Trophoblast cell (in vitro differentiated cells and primary cell): ENCODE measurements around the gene UFC1.
A peak's percentile ranks its signal among the peaks of the same experiment; 100 is the strongest.

Experiments
- DNase-seq, 2 donors: peaks; one replicate each; pipeline ENCODE4 v3.0.0-alpha.2; 2016
- H2AFZ ChIP-seq: 2 replicates; pipeline ENCODE4 v1.6.1; 2013; ENCODE audit warnings: low read length, moderate library complexity, mild to moderate bottlenecking; ENCODE audit not compliant: insufficient read depth, poor library complexity
- H2AK5ac ChIP-seq: 2 replicates; pipeline ENCODE4 v1.6.1; 2013; ENCODE audit warnings: mild to moderate bottlenecking, low read length
- H2BK120ac ChIP-seq: 2 replicates; pipeline ENCODE4 v1.6.1; 2013; ENCODE audit warnings: low read length, mild to moderate bottlenecking, moderate library complexity; ENCODE audit not compliant: insufficient read depth, poor library complexity
- H2BK12ac ChIP-seq: 2 replicates; pipeline ENCODE4 v1.6.1; 2013; ENCODE audit warnings: mild to moderate bottlenecking, low read length, moderate library complexity
- H2BK5ac ChIP-seq: 2 replicates; pipeline ENCODE4 v1.6.1; 2013; ENCODE audit warnings: low read length, low read depth, moderate library complexity, mild to moderate bottlenecking; ENCODE audit not compliant: poor library complexity
- H3K14ac ChIP-seq: 2 replicates; pipeline ENCODE4 v1.6.1; 2013; ENCODE audit warnings: mild to moderate bottlenecking, low read length
- H3K18ac ChIP-seq: 2 replicates; pipeline ENCODE4 v1.6.1; 2013; ENCODE audit warnings: mild to moderate bottlenecking, low read length
- H3K23ac ChIP-seq: 2 replicates; pipeline ENCODE4 v1.6.1; 2013; ENCODE audit warnings: low read length
- H3K27ac ChIP-seq: 2 replicates; pipeline ENCODE4 v1.5.1; 2013; ENCODE audit warnings: low read depth, mild to moderate bottlenecking, inconsistent platforms, low read length, moderate library complexity
- H3K27me3 ChIP-seq: 2 replicates; pipeline ENCODE4 v1.6.1; 2013; ENCODE audit warnings: inconsistent platforms, mild to moderate bottlenecking, low read length, moderate library complexity; ENCODE audit not compliant: insufficient read depth
- H3K36me3 ChIP-seq, 2 experiments: 1 replicate in 1 of 2; 2 replicates in 1 of 2; pipeline ENCODE4 v1.6.1; 2013; ENCODE audit warnings: low read length in 2 of 2, mild to moderate bottlenecking in 2 of 2, moderate library complexity in 1 of 2; ENCODE audit not compliant: insufficient read depth in 2 of 2, control insufficient read depth in 1 of 2
- H3K4ac ChIP-seq: 2 replicates; pipeline ENCODE4 v1.6.1; 2013; ENCODE audit warnings: low read depth, mild to moderate bottlenecking, low read length, moderate library complexity
- H3K4me1 ChIP-seq, 2 experiments: 1 replicate in 1 of 2; 2 replicates in 1 of 2; pipeline ENCODE4 v1.6.1; 2013; ENCODE audit warnings: low read length in 2 of 2, mild to moderate bottlenecking in 2 of 2, moderate library complexity in 1 of 2; ENCODE audit not compliant: insufficient read depth in 2 of 2, control insufficient read depth in 1 of 2
- H3K4me2 ChIP-seq: 2 replicates; pipeline ENCODE4 v1.6.1; 2013; ENCODE audit warnings: inconsistent platforms, mild to moderate bottlenecking, low read length, moderate library complexity
- H3K4me3 ChIP-seq: 2 replicates; pipeline ENCODE4 v1.5.1; 2013; ENCODE audit warnings: mild to moderate bottlenecking, low read depth, low read length, inconsistent platforms
- H3K79me1 ChIP-seq: one replicate; pipeline ENCODE4 v1.6.1; 2013; ENCODE audit warnings: low read length
- H3K79me2 ChIP-seq: 2 replicates; pipeline ENCODE4 v1.6.1; 2013; ENCODE audit warnings: low read length, mild to moderate bottlenecking; ENCODE audit not compliant: control insufficient read depth, insufficient read depth, poor library complexity
- H3K9ac ChIP-seq: 2 replicates; pipeline ENCODE4 v1.6.1; 2013; ENCODE audit warnings: mild to moderate bottlenecking, low read length
- H3K9me3 ChIP-seq: 2 replicates; pipeline ENCODE4 v1.6.1; 2013; ENCODE audit warnings: low read depth, mild to moderate bottlenecking, control low read depth, inconsistent platforms, low read length; ENCODE audit not compliant: insufficient read depth
- H4K12ac ChIP-seq: 2 replicates; pipeline ENCODE4 v1.6.1; 2013; ENCODE audit warnings: low read depth, mild to moderate bottlenecking, low read length, moderate library complexity
- H4K8ac ChIP-seq: 2 replicates; pipeline ENCODE4 v1.6.1; 2013; ENCODE audit warnings: low read depth, mild to moderate bottlenecking, low read length, moderate library complexity
- H4K91ac ChIP-seq: one replicate; pipeline ENCODE4 v1.6.1; 2013; ENCODE audit warnings: low read depth, mild to moderate bottlenecking, low read length, moderate library complexity
- WGBS: extraction: QIAGEN DNeasy Blood & Tissue Kit; methylation state at CpG from one replicate; pipeline ENCODE4 v1.1.7; 2013; ENCODE audit warnings: missing lambda C conversion rate; ENCODE audit not compliant: insufficient read length, insufficient coverage; ENCODE audit errors: extremely low coverage; 5-methylcytosine and 5-hydroxymethylcytosine counted together

UFC1 gene

DNA sequence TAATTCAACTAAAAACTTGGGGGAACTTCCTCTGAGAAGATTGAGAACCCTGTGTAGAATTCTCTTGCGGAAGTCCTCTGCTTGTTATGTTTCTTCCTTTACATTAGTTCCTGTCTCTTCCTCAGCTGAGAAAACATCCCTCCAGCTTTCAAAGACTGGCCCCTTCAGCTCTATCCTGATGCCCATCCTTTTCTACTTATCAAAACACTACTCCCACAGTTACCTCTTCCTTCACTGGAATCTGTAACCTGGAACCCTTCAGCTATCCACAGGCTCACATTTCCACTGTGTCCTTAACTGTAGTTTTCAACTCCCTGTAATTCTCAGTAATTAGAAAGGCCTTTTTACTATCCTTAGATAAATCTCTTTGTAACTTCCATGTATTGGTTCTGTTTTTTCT lies 15.3 kb upstream of the UFC1 start:
- no peaks in the 10 kb centered on the region for H3K9me3 ChIP-seq
- no peak overlapping the region for H4K8ac ChIP-seq
- no peak overlapping the region for H3K27ac ChIP-seq
- no peak overlapping the region for H3K4ac ChIP-seq
- H3K14ac ChIP-seq: no peak overlapping the region
- H3K4me2 ChIP-seq: no peak overlapping the region
- no peak overlapping the region for H2AK5ac ChIP-seq
- no peak overlapping the region for H4K12ac ChIP-seq
- H3K79me1 ChIP-seq: peaks cover 4% of the 10 kb centered on the region
- peaks cover 18 to 22% of the 10 kb centered on the region in 2 experiments for H3K4me1 ChIP-seq
- no peak overlapping the region for H3K23ac ChIP-seq
- H3K4me3 ChIP-seq: no peak overlapping the region
- no peak overlapping the region for H2BK12ac ChIP-seq
- H2BK5ac ChIP-seq: no peak overlapping the region
- H3K27me3 ChIP-seq: no peaks in the 10 kb centered on the region
- H2BK120ac ChIP-seq: no peak overlapping the region
- peaks cover under 1% of the 10 kb centered on the region for H3K79me2 ChIP-seq
- peaks cover 0 to 6% of the 10 kb centered on the region in 2 experiments for H3K36me3 ChIP-seq
- H2AFZ ChIP-seq: no peak overlapping the region
- no peak for DNase-seq
- no peak overlapping the region for H4K91ac ChIP-seq
- H3K9ac ChIP-seq: no peak overlapping the region
- no CpG with 5 or more reads among the region's 1 CpG for WGBS
- no peak overlapping the region for H3K18ac ChIP-seq

DNA sequence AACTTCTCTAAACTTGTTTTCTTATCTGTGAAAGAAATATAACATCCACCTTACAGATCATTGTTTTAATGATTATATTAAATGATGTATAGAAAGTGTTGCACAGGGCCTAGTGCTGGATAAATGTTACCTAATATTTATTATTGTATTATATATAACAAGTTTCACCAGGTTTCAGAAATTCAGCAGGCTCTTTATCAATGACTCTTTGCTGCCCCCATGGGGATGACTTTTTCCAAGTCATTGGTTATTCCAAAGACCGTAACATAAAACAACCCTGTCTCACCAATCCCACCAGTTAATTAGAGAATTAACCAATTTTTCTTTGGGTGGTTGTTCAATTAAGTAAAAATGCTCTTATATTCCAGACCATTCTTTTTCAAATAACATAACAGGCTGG lies 14.0 kb upstream of the UFC1 start:
- Histone ChIP-seq H2AK5ac (no peak overlapping the region), H3K27ac (no peak overlapping the region), H3K4me2 (no peak overlapping the region), H4K91ac (no peak overlapping the region), H3K14ac (no peak overlapping the region), H3K18ac (no peak overlapping the region), H2BK12ac (no peak overlapping the region), H2AFZ (no peak overlapping the region), H3K9ac (no peak overlapping the region), H3K23ac (no peak overlapping the region), H3K9me3 (no peaks in the 10 kb centered on the region), H2BK120ac (no peak overlapping the region), H3K4me1 (peaks cover 12 to 16% of the 10 kb centered on the region in 2 experiments), H4K12ac (no peak overlapping the region), H4K8ac (no peak overlapping the region), H3K79me1 (no peaks in the 10 kb centered on the region), H3K4me3 (no peak overlapping the region), H3K27me3 (no peaks in the 10 kb centered on the region), H3K79me2 (no peaks in the 10 kb centered on the region), H3K36me3 (peaks cover 0 to 4% of the 10 kb centered on the region in 2 experiments), H3K4ac (no peak overlapping the region), H2BK5ac (no peak overlapping the region)
- peak; percentile 44 to 73 for DNase-seq
- no CpG with 5 or more reads among the region's 1 CpG for WGBS

DNA sequence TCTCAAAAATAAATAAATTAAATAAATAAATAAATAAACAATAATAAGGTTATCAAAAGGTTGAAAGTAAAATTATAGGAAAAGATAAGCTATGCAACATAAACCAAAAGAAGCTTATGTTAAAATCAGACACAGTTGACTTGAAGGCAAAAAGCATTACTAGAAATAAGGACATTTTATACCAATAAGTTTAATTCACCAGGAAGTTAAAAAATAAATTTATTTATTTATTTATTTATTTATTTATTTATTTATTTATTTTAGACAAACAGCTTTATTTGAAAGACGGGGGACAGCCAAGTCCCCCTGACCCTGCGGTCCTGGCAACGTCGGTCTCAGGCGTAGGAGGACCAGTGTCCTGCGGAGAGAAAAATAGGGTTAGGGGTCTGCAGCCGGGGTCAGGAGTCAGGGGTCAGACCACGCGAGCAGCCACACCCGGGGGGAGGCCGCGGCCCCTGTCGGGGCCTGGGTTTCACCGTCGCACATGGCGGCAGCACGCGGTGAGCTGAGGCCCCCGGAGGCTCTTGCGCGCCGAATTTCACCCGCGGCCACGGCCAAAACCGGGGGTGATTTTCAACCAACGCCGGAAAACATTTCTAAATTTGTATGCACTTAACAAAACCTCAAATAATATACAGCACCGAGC lies 12.9 kb upstream of the UFC1 start:
- Histone ChIP-seq H4K8ac (no peak overlapping the region), H2AFZ (no peak overlapping the region), H2BK5ac (no peak overlapping the region), H3K4me1 (peaks cover 10 to 16% of the 10 kb centered on the region in 2 experiments), H3K79me2 (no peaks in the 10 kb centered on the region), H3K27ac (no peak overlapping the region), H4K12ac (no peak overlapping the region), H3K27me3 (no peaks in the 10 kb centered on the region), H3K4me2 (no peak overlapping the region), H3K9ac (no peak overlapping the region), H3K36me3 (peaks cover 0 to 2% of the 10 kb centered on the region in 2 experiments), H3K9me3 (no peaks in the 10 kb centered on the region), H2AK5ac (no peak overlapping the region), H3K23ac (no peak overlapping the region), H3K18ac (no peak overlapping the region), H4K91ac (no peak overlapping the region), H3K14ac (no peak overlapping the region), H3K4me3 (no peak overlapping the region), H2BK120ac (no peak overlapping the region), H2BK12ac (peak overlapping the region; percentile 58), H3K4ac (no peak overlapping the region), H3K79me1 (no peaks in the 10 kb centered on the region)
- DNase-seq: no peak
- no CpG with 5 or more reads among the region's 29 CpGs for WGBS

DNA sequence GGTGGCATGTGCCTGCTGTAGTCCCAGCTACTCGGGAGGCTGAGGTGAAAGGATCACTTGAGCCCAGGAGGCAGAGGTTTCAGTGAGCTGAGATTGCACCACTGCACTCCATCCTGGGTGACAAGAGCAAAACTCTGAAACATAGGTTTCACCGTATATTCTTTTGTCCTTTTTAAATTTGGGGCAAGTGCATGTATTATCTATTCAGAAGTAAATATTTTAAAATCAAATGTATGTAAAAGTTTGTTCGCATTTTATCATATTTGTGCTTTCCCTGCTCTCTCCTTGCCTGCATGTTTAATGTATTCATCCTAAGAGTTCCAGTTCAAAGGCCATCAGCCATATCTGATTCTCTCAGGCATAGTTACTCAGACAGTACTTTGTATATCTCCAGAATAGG lies 7.9 kb upstream of the UFC1 start:
- Histone ChIP-seq H3K36me3 (peaks cover 0 to 2% of the 10 kb centered on the region in 2 experiments), H3K18ac (no peak overlapping the region), H3K79me1 (no peaks in the 10 kb centered on the region), H2BK12ac (no peak overlapping the region), H3K4me2 (no peak overlapping the region), H4K91ac (no peak overlapping the region), H3K27me3 (no peaks in the 10 kb centered on the region), H3K4ac (no peak overlapping the region), H2AK5ac (no peak overlapping the region), H4K8ac (no peak overlapping the region), H3K4me3 (no peak overlapping the region), H3K9ac (no peak overlapping the region), H4K12ac (no peak overlapping the region), H2AFZ (no peak overlapping the region), H2BK5ac (no peak overlapping the region), H2BK120ac (no peak overlapping the region), H3K14ac (no peak overlapping the region), H3K79me2 (no peaks in the 10 kb centered on the region), H3K4me1 (no peaks in the 10 kb centered on the region), H3K23ac (no peak overlapping the region), H3K9me3 (no peaks in the 10 kb centered on the region), H3K27ac (no peak overlapping the region)
- no CpG with 5 or more reads among the region's 3 CpGs for WGBS
- no peak for DNase-seq
